ENCODE measurements around the gene PEX26.

DNA sequence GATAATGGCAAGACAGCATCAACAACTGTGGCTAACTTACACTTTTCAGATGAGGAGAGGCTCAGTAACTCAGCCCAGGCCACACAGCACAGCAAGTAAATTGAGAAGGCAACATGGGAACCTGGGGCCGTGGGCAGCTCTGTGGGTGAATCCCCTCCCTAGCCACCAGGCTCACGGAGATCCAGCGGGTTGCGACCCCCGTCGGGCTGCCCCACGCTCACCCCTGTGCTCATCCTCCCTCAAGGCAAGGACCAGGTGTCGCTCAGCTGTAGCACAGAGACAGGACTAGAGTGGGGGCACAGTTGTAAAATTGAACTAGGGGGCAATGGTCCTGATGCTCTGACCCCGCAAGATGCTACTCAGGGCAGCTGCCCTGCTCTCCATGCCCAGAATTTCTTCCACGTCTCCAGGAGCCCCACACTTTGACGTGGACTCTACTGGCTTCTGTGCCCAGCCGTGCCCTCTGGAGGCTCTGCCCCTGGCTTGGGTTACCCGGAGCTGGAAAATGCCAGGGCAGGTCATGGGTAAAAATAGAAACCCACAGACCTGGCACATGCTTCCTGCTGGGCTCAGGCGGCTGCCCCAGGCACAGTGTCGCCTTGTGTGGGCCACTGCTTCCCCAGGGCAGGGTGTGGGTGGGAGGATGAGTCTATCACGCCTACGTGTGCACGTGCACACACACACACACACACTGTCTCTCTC lies 41.8 kb downstream of the PEX26 start:
- TF ChIP-seq, protein P1, sequence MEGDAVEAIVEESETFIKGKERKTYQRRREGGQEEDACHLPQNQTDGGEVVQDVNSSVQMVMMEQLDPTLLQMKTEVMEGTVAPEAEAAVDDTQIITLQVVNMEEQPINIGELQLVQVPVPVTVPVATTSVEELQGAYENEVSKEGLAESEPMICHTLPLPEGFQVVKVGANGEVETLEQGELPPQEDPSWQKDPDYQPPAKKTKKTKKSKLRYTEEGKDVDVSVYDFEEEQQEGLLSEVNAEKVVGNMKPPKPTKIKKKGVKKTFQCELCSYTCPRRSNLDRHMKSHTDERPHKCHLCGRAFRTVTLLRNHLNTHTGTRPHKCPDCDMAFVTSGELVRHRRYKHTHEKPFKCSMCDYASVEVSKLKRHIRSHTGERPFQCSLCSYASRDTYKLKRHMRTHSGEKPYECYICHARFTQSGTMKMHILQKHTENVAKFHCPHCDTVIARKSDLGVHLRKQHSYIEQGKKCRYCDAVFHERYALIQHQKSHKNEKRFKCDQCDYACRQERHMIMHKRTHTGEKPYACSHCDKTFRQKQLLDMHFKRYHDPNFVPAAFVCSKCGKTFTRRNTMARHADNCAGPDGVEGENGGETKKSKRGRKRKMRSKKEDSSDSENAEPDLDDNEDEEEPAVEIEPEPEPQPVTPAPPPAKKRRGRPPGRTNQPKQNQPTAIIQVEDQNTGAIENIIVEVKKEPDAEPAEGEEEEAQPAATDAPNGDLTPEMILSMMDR (IDR thresholded peaks at IDR 0.05) = no peak
- no peak for TF ChIP-seq POLR2A (IDR thresholded peaks at IDR 0.05)

Data from lower leg skin (tissue), 3 donors.